ENCODE measurements around the gene MS4A4E.

GRCh38 chr11:60251485-60252212 is 8.7 kb upstream of the MS4A4E start:
- TF ChIP-seq CTCF (IDR thresholded peaks at IDR 0.05): peak in 1 of 4 donors; percentile 69
- TF ChIP-seq POLR2A (IDR thresholded peaks at IDR 0.05): no peak
